Activated T-helper 1 cell treated with anti-CD3 and anti-CD28 coated beads, Interleukin-2, amount 50 U/mL, for 16 hours (primary cell): ENCODE data around the gene HIC1.

ENCODE experiments used
- DNase-seq, 2 donors: peaks; one replicate each; pipeline ENCODE4 v3.0.0-alpha.2; 2020; ENCODE audit warnings: low read depth in 1 of 2, low spot score in 1 of 2

Gene HIC1

DNA sequence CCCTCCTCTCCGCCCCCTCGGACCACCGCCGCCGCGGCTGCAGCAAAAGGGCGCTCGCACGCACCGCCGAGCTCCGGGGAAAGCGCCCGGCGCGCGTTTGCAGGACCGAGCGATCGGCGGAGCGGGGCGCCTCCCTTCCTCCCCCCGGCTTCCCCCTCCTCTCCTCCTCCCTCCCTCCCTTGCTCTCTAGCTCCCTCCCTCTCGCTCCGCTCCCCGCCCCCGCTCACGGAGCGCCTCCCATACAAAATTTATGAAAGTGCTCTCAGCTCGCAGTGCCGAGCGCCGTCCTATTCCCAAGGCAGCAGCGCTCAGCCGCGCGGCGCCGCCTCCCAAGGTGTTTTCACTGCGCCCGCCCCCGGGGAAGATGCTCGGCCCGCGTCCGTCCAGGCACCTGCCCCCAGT, 29.7 kb upstream of the HIC1 start, which contains the start of gene RTN4RL1:
RTN4RL1 (minus strand) TSS at position 115 of the 402 bp plus-strand sequence. CDS start 469 bp downstream, outside the sequence.
- peak; percentile 60 to 65 for DNase-seq

- no peak for DNase-seq
Observed at GRCh38 chr17:2025622-2026309, 29.1 kb upstream of the HIC1 start.

DNA sequence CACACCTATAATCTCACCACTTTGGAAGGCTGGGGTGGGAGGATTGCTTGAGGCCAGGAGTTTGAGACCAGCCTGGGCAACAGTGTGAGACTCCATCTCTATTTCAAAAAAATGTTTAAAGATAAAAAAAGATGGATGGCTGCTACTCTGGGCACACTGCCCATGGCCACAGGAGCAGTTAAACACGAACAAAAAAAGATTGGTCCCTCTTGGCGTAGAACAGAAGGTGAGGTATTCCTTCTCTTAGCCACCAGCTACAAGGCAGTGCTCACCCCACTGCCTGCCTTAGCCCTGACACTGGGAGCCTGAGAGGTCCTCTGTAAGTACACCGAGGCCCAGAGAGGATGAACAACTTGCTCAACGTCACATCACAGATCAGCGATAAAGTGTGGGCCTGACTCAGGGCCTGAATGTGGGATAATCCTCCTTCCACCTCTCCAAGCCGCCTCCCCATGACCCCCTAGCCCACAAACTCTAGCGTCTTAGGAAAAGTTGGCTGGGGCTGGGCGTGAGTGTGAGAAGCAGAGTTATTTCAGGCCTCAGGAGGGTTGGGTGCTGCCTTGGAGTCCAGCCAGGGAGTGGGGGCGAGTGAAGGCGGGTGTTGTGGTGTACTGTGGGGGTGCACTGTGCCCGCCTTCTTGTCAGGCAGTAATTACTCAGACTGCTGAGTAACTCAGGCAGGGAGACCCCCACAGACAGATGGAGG, 27.2 kb upstream of the HIC1 start:
- no peak for DNase-seq

GRCh38 chr17:2028234-2028614, 26.7 kb upstream of the HIC1 start:
- DNase-seq: no peak

GRCh38 chr17:2028737-2029136, 26.2 kb upstream of the HIC1 start:
- no peak for DNase-seq

DNA sequence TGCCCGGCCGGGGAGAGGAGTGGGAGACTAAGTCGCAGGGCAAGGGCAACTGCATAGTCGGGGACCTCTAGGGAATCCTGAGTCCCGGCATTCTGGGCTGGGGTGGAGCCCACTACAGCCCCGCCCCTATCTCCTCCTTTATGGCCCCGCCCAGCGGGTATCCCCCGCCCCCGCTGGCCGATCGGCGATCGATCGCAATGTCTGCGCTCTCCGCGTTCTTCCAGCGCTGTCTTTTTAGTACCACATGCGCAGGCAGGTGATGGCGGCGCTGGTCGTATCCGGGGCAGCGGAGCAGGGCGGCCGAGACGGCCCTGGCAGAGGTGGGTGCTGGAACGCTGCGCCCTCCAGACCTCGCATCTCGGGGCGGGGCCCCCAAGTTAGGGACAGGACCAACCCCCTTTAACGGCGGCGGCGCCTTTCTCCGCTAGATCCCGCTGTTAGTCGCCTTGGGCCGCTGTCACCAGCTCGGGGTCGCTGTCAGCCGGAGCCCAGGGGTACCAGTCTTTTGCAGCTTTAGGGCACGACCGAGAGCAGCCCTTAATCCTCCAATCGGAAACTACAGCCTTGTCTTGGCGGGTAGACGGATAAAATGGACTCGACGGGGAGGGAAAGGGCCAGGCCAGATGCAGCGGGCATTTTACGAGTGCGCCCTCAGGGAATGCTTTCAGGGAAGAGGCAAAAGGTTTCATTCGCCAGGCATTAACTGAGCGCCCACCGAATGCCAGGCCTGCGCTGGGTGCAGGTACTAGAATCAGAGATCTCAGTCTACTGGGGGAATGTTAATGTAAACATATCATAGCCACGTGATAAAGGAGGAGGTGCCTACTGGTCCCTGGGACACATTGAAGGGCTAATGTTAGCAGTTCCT, 24.8 kb upstream of the HIC1 start, which contains the start of gene DPH1:
DPH1 (plus strand) TSS at position 243 of the 868 bp plus-strand sequence; CDS start at position 260, 17 bp downstream.
- peak; percentile 67 to 80 for DNase-seq

DNA sequence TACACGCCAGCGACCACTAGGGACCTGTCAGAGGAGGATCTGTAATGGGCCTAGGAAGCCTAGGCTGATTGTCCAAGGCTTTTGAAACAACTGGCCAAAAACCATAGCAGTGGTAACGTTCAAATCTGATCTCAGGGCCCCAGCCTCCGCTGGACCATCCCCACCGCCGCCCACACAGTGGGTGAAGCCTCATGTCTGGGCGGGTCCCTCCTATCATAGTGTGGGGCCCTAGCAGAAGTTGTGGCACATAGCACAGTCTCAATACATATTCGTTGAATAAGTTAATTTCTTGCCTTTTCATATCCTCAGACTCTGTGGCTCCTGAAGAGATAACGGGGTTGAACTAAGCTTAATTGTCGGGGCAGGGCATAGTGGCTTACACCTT, 24.1 kb upstream of the HIC1 start:
- DNase-seq: no peak

DNA sequence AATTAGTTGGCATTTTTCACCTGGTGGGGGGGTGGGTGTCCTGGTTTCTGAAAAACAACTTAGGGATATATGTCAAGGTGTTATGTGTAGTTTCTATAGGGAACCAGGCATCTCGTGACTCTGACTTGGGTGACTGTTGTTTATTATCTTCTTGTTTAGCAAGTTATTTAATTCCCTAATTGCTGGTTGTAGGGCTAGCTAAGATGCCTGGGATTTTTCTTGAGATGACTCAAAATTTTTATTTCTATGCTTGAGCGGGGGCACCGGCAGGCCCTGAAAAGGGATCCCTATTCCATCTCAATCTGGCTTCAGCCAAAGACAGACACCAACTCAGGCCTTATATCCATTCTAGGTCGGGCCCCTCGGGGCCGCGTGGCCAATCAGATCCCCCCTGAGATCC, 21.8 kb upstream of the HIC1 start:
- no peak for DNase-seq

- DNase-seq: no peak
Observed at GRCh38 chr17:2034157-2034556, 20.7 kb upstream of the HIC1 start.

GRCh38 chr17:2034806-2035540, 19.9 kb upstream of the HIC1 start:
- no peak for DNase-seq

DNA sequence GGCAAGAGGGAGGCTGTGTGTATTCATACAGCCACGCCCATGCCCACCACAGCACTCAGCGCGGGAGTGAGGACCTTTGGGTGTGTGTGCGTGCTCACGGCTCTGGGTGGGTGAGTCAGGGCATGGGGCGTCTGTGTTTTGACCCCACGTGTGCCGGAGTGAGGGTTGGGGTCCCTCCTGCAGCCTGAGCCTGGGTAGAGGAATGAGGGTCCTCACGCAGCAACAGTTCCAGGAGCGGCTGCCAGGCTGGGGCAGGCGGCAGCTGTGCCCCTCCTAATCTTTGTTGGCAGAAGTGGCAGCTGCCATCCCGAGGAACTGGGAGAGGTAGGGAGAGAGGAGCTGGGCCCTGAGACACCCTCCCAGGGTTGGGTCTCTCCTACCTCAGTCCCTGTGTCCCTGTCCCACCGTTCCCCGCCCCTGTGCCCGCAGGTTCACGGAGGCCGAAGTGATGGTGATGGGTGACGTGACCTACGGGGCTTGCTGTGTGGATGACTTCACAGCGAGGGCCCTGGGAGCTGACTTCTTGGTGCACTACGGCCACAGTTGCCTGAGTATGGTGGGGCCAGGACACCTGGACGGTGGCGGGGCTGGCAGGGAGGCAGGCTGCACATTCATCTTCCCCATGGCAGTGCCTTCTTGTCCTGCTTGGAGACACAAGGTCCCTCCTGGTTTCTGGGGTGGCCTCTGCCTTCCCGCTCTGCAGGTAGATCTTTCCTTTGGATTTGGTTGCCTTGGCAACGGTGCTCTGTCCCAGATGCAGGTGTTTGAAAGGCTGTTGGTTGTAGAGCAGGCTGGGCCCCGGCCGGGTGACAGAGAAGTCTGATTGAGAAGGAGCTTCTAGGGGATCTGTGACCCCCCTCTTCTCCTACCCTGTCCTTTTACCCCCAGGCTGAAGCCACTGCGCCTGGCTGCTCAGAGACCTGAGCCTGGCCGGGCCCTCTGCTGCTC, 19.1 kb upstream of the HIC1 start:
- DNase-seq: no peak

- DNase-seq: no peak
Observed at GRCh38 chr17:2037155-2037554, 17.7 kb upstream of the HIC1 start.

GRCh38 chr17:2040219-2040827, 14.6 kb upstream of the HIC1 start:
- no peak for DNase-seq

GRCh38 chr17:2040942-2041560, 13.9 kb upstream of the HIC1 start:
- DNase-seq: no peak

GRCh38 chr17:2041561-2042389, 13.1 kb upstream of the HIC1 start, which contains the start of gene OVCA2:
TSS of gene OVCA2 (plus strand) at chr17:2042022. CDS start at chr17:2042048, 26 bp downstream.
- peak; percentile 95 to 96 for DNase-seq

DNA sequence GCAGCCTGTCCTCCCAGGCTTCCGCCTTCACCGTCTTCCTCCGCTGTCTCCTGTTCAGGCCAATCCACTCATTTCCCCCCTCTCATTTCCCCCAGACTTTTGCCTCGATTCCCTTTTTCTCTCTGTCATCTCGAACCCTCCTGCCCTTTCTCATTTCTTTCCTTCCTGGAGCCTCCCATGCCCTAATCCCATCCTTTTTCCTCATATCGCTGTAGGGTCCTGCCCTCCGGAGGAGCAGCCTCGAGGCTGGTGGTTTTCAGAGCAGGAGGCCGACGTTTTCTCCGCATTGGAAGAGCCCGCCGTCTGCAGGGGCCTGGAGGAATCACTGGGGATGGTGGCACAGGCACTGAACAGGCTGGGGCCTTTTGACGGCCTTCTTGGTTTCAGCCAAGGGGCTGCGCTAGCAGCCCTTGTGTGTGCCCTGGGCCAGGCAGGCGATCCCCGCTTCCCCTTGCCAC, 12.5 kb upstream of the HIC1 start:
- DNase-seq: no peak

DNA sequence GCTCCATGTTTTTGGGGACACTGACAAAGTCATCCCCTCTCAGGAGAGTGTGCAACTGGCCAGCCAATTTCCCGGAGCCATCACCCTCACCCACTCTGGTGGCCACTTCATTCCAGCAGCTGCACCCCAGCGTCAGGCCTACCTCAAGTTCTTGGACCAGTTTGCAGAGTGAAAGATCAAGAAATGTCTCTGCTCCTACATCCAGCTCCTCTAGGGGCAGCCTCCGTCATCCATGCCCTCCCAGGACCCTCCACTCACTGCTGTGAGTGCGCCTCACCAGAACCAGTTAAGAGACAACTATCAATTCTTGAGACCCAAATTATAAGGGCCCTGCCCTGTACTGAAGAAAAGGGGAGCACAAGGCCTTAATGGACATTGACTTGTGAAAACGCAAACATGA, 12.0 kb upstream of the HIC1 start:
- DNase-seq: no peak

GRCh38 chr17:2043785-2044184, 11.1 kb upstream of the HIC1 start:
- DNase-seq: no peak
